Body of pancreas (tissue), 4 donors: Measurements from ENCODE around the gene RASD2. TPM values are rescaled to one million over a fixed set of nuclear protein-coding genes. Genes with fewer than 3 reads are reported as not detected.
A peak's percentile ranks its signal among the peaks of the same experiment; 100 is the strongest.
"Not testable (repeated sequence)": the region's sequence is repeated elsewhere in the genome, so short reads cannot be mapped to it uniquely, and the experiment has no call there.

Experiments used
- ATAC-seq: fragments of 150-250 bp; one replicate; pipeline ENCODE4 v1.9.1; 2016
- DNase-seq, 4 donors: peaks; one replicate each; pipeline ENCODE4 v3.0.0-alpha.2; 2019
- H3K27ac ChIP-seq, 4 donors: fragments of 200-600 bp; sonication (generic); 1 replicate in 3 of 4; 2 replicates in 1 of 4; pipeline versions ENCODE4 v1.5.1 to v1.6.1; 2016 to 2019; ENCODE audit warnings: mild to moderate bottlenecking in 1 of 4, mixed read lengths in 1 of 4, moderate library complexity in 1 of 4
- H3K27me3 ChIP-seq, 2 donors: fragments of 200-600 bp; sonication (generic); one replicate each; pipeline ENCODE4 v1.6.0; 2016; ENCODE audit warnings: mild to moderate bottlenecking in 1 of 2
- H3K36me3 ChIP-seq, 2 donors: fragments of 200-600 bp; sonication (generic); replicated peaks in 1 of 2; 2 replicates each; pipeline ENCODE4 v1.5.1; 2016; ENCODE audit warnings: low read depth in 2 of 2; ENCODE audit not compliant: insufficient read depth in 1 of 2
- H3K4me1 ChIP-seq: fragments of 200-600 bp; sonication (generic); one replicate; pipeline ENCODE4 v1.6.0; 2016
- H3K4me3 ChIP-seq, 2 donors: fragments of 200-600 bp; sonication (generic); 1 replicate in 1 of 2; 2 replicates in 1 of 2; pipeline ENCODE4 v1.5.1; 2016 to 2019
- H3K9me3 ChIP-seq, 3 donors: fragments of 200-600 bp; sonication (generic); 1 replicate in 2 of 3; 2 replicates in 1 of 3; pipeline ENCODE4 v1.5.1; 2016
- POLR2A ChIP-seq, 3 donors: fragments of 450-650 bp; IDR thresholded peaks; one replicate each; pipeline ENCODE4 v1.6.1; 2016; ENCODE audit warnings: antibody characterized with exemption in 3 of 3, mild to moderate bottlenecking in 2 of 3
- WGBS, 2 donors: methylation state at CpG; one replicate each; pipeline ENCODE4 v1.1.5; 2017; 5-methylcytosine and 5-hydroxymethylcytosine counted together
- intact Hi-C: fragments of 100-400 bp; cut with DNase I; formaldehyde crosslinking; loops from one replicate; pipeline ENCODE4 v1.15.1; 2023
- total RNA-seq, 2 donors: library from RNA; depleted of rRNA; stranded (reverse); fragments of >200 nt; gene quantifications; one replicate each; pipeline ENCODE4 v1.1.0, GENCODE V29; 2016
- TF ChIP-seq, protein P1 (sequence below), 7 experiments: fragments of 450-650 bp in 4 of 7; fragments of 200-600 bp in 3 of 7; sonication (generic) in 3 of 7; IDR thresholded peaks; one replicate each; pipeline ENCODE4 v1.5.1; 2016 to 2019; ENCODE audit warnings: antibody characterized with exemption in 7 of 7

RASD2 gene
- total RNA-seq, 2 donors from 2014 or later, result 0.26 to 3.6 TPM

- Histone ChIP-seq H3K27me3 (no peaks in the 10 kb centered on the region), H3K4me3 (no peak overlapping the region), H3K9me3 (no peaks in the 10 kb centered on the region), H3K4me1 (no peaks in the 10 kb centered on the region), H3K36me3 (no peaks in the 10 kb centered on the region), H3K27ac (no peak overlapping the region)
- ATAC-seq (no peak), DNase-seq (no peak)
- intact Hi-C loops, result no loop called here
- 72% methylated on average over 4 of the region's 4 CpGs for WGBS, 2 donors
- TF ChIP-seq, protein P1, sequence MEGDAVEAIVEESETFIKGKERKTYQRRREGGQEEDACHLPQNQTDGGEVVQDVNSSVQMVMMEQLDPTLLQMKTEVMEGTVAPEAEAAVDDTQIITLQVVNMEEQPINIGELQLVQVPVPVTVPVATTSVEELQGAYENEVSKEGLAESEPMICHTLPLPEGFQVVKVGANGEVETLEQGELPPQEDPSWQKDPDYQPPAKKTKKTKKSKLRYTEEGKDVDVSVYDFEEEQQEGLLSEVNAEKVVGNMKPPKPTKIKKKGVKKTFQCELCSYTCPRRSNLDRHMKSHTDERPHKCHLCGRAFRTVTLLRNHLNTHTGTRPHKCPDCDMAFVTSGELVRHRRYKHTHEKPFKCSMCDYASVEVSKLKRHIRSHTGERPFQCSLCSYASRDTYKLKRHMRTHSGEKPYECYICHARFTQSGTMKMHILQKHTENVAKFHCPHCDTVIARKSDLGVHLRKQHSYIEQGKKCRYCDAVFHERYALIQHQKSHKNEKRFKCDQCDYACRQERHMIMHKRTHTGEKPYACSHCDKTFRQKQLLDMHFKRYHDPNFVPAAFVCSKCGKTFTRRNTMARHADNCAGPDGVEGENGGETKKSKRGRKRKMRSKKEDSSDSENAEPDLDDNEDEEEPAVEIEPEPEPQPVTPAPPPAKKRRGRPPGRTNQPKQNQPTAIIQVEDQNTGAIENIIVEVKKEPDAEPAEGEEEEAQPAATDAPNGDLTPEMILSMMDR (IDR thresholded peaks at IDR 0.05), result no peak
- no peak for TF ChIP-seq POLR2A (IDR thresholded peaks at IDR 0.05)
Measured at GRCh38 chr22:35510951-35511350, 29.7 kb upstream of the RASD2 start.

DNA sequence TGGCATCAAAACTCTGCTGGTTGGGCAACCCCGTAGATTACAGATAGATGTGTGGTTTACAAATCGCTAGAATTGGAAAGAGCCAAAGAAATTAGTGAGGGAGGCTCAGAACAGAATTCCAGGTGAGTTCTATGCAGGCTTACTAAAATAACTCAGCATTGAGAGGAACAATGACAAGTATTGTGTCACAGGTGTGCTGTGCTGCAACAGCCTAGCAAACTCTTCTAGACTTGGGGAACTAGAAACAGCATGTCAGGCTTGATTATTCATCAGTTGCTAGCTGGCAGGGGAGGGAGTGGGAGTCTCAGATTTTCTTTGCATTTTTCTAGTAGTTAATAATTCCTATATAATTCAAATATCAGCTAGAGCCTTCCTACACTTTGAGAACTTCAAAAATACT is 26.3 kb upstream of the RASD2 start:
- ATAC-seq, result peak; percentile 30
- TF ChIP-seq, protein P1 (IDR thresholded peaks at IDR 0.05), result no peak
- TF ChIP-seq POLR2A (IDR thresholded peaks at IDR 0.05), result no peak
- no peak for DNase-seq
- H3K27ac ChIP-seq, result no peak overlapping the region
- H3K4me3 ChIP-seq, result no peak overlapping the region
- H3K9me3 ChIP-seq, result no peaks in the 10 kb centered on the region
- no peaks in the 10 kb centered on the region for H3K36me3 ChIP-seq
- H3K4me1 ChIP-seq, result no peaks in the 10 kb centered on the region
- 18 to 37% methylated on average over 2 of the region's 2 CpGs for WGBS, 2 donors
- intact Hi-C loops, result no loop called here
- H3K27me3 ChIP-seq, result no peaks in the 10 kb centered on the region

GRCh38 chr22:35515952-35516351 is 24.7 kb upstream of the RASD2 start:
- H3K27ac ChIP-seq, ATAC-seq, H3K4me1 ChIP-seq, H3K4me3 ChIP-seq, H3K36me3 ChIP-seq, H3K9me3 ChIP-seq, intact Hi-C loops, DNase-seq, H3K27me3 ChIP-seq: not testable (repeated sequence)
- WGBS, 2 donors, result 86 to 88% methylated on average over 4 of the region's 4 CpGs

- no peak for TF ChIP-seq POLR2A (IDR thresholded peaks at IDR 0.05)
- TF ChIP-seq, protein P1 (IDR thresholded peaks at IDR 0.05), result no peak
- ATAC-seq, result no peak
- WGBS, 2 donors, result 79 to 82% methylated on average over 9 of the region's 9 CpGs
Measured at GRCh38 chr22:35516723-35517122, 23.9 kb upstream of the RASD2 start.

GRCh38 chr22:35517207-35517606 is 23.4 kb upstream of the RASD2 start:
- no peaks in the 10 kb centered on the region for H3K9me3 ChIP-seq
- H3K4me1 ChIP-seq, result no peaks in the 10 kb centered on the region
- no peaks in the 10 kb centered on the region for H3K36me3 ChIP-seq
- intact Hi-C loops, result no loop called here
- no peak for ATAC-seq
- H3K27me3 ChIP-seq, result no peaks in the 10 kb centered on the region
- DNase-seq, result no peak
- WGBS, 2 donors, result 75 to 81% methylated on average over 6 of the region's 6 CpGs
- H3K4me3 ChIP-seq, result no peak overlapping the region
- TF ChIP-seq, protein P1 (IDR thresholded peaks at IDR 0.05), result no peak
- no peak for TF ChIP-seq POLR2A (IDR thresholded peaks at IDR 0.05)
- no peak overlapping the region for H3K27ac ChIP-seq

More at GRCh38 chr22:35516723-35517122, 23.9 kb upstream of the RASD2 start:
- no peak for DNase-seq
- H3K4me3 ChIP-seq, result no peak overlapping the region
- H3K36me3 ChIP-seq, result no peaks in the 10 kb centered on the region
- H3K27ac ChIP-seq, result no peak overlapping the region
- no peaks in the 10 kb centered on the region for H3K4me1 ChIP-seq
- no peaks in the 10 kb centered on the region for H3K9me3 ChIP-seq
- H3K27me3 ChIP-seq, result no peaks in the 10 kb centered on the region
- intact Hi-C loops, result no loop called here
